ES-I3 (cell line): ENCODE data around the gene MARK3.

Experiments used
- H3K36me3 ChIP-seq: 2 replicates; pipeline ENCODE4 v1.6.1; 2013; ENCODE audit warnings: mild to moderate bottlenecking, low read length, control low read depth, moderate library complexity; ENCODE audit not compliant: insufficient read depth
- H3K4me1 ChIP-seq: 2 replicates; pipeline ENCODE4 v1.6.1; 2013; ENCODE audit warnings: mild to moderate bottlenecking, control low read depth, low read length; ENCODE audit not compliant: insufficient read depth
- H3K9ac ChIP-seq: 2 replicates; pipeline ENCODE4 v1.6.1; 2013; ENCODE audit warnings: low read depth, mild to moderate bottlenecking, low read length, moderate library complexity
- H3K9me3 ChIP-seq: 2 replicates; pipeline ENCODE4 v1.6.1; 2013; ENCODE audit warnings: mild to moderate bottlenecking, low read length, moderate library complexity; ENCODE audit not compliant: control insufficient read depth, insufficient read depth

The MARK3 gene

DNA sequence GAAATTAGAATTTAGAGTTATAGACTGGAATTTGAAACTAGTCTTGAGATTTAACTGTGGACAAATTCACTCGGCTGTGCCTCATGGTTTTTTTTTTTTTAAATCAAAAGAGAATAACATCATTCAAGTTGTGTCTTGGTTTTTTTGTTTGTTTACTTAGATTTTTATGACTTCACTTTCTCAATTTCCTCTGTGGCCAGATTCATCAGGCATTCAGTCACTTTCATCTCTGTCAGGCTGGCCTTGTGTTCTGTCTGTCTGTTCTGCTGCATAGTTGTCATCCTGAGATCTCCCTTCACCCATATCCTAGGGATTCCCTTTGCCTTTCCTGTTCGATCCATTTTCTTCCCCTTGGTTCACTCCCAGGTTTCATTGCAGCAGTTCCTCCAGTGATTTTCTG, 10.0 kb downstream of the MARK3 start:
- Histone ChIP-seq H3K4me1 (peaks cover 10% of the 10 kb centered on the region), H3K36me3 (no peaks in the 10 kb centered on the region), H3K9ac (no peak overlapping the region), H3K9me3 (no peaks in the 10 kb centered on the region; the same call in 1 of the 2 replicates)

DNA sequence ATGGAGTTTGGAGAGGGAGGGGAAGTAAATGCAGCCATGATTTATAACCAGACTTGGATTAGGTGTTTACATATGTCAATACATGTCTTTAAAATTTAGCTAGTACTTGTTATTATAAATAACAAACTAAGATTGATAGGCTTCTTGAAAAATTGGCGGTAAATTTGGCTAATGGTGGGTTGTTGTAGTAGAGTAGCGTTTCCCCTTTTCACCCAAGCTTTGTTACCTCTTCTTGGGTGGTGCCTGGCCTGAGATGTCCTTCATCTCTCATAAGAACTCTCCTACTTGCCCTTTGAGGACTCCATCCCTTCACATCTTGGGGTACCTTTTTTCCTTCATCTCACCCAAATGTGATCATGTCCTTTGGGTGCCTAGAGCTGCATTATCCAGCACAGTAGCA, 11.2 kb downstream of the MARK3 start:
- Histone ChIP-seq H3K9ac (no peak overlapping the region), H3K4me1 (peaks cover 14% of the 10 kb centered on the region), H3K9me3 (no peaks in the 10 kb centered on the region; the same call in 1 of the 2 replicates), H3K36me3 (no peaks in the 10 kb centered on the region)

DNA sequence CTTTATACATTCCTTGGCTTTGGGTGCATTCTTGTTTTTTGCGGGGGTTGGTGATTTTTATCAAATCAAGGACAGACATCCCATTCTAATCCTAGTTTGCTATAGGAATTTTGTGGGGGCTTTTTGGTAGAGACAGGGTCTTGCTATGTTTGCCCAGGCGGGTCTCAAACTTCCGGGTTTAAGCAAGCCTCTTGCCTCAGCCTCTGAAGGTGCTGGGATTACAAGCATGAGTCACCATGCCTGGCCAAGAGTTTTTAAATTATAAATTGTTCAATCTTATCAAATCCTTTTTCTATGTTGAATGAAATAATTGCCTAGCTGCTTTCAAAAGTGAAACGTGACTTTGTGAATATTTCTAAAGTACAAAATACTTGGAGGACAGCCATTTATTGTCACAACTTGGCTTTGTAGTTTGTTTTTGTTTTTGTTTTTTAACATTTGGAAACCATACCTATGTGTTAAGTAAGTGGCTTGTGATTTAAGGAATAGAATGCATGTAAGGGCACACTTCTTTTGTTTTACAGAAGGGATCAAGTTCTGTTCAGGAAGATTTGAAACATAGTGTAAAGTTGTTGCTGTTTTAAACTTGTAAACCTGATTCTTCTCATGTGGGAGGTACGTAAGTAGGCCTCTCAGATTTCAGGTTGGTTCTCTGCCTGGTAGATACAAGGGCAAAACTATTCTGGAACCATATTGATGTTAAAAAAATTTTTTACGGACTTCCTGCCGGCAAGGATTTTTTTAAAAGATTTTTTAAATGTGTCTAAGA, 13.4 kb downstream of the MARK3 start:
- Histone ChIP-seq H3K4me1 (peaks cover 28% of the 10 kb centered on the region), H3K9me3 (no peaks in the 10 kb centered on the region; the same call in 1 of the 2 replicates), H3K9ac (no peak overlapping the region), H3K36me3 (no peaks in the 10 kb centered on the region)

DNA sequence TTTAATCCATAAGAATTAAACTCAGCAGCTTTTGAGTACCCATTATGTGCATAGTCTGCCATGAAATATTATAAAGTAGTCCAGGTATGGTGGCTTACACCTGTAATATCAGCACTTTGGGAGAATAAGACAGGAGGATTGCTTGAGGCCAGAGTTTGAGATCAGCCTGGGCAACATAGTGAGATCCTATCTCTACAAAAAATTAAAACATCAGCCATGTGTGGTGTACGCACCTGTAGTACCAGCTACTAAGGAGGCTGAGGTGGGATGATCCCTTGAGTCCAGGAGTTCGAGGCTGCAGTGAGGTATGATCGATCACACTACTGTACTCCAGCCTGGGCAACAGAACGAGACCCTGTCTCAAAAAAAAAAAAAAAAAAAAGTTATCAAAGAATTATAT, 15.3 kb downstream of the MARK3 start:
- no peaks in the 10 kb centered on the region for H3K36me3 ChIP-seq
- H3K4me1 ChIP-seq, result peaks cover 28% of the 10 kb centered on the region
- no peaks in the 10 kb centered on the region; the same call in 1 of the 2 replicates for H3K9me3 ChIP-seq
- no peak overlapping the region for H3K9ac ChIP-seq

DNA sequence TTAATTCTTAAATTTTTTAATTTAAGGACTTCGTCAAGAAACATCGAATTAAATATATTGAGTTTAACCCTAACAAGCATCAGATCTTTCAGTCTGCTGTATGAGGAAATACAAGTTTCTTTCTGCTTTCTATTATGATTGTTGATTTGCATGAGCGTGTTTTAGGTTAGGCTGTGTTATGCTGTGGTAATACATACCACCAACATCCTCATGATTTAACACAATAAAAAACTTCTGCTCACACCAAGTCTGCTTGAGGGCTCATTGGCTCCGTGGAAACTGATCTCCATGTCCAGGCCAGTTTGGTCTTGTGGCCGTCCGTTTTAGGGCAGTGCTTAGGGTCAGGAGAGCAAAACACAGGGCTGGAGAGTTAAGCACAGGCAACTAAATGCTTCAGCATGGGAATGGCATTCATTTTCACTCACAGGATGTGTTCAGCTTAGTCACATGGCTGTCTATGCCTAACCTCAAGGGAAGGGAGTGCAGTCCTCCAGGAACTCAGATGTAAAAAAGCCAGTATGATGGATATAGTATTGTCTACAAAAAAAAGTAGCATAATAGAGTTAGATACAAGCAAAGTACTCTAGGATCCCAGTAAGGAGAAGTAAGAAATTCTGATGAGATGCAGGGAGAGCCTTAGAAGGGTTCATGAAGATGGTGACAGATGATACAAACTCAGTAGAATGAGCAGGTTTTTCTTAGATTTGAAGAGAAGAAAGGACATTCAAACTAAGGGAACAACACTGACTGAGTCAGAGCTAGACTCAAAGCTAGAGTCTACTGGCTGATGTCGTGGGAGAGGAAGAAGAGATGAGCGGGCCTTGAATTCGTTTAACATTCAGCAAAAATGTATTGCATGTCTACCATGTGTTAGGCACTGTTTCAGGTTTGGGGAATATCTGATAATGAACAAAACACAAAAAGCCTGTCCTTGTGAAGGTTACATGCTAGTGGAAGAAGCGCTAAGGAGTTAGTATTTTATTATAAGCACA, 16.3 kb downstream of the MARK3 start:
- Histone ChIP-seq H3K9ac (no peak overlapping the region), H3K4me1 (peaks cover 28% of the 10 kb centered on the region), H3K9me3 (no peaks in the 10 kb centered on the region; the same call in 1 of the 2 replicates), H3K36me3 (no peaks in the 10 kb centered on the region)

DNA sequence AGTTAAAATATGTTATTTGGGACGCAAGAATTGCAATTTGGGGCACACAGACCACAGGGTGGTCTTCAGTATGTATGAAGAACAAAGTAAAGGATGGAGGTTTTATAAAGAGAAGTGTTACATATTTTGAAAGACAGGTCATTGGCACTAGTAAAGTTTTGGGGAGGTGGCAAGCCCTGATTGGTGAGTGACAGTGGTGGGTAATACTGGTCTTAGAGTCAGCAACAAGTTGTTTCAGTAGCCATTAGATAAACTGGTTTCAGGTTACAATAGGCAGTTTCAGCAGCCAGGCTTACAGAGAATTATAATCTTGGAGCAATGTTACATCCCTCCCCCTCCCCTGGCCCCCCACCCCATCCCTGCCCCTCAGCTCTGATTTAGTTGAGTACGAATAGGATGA, 17.5 kb downstream of the MARK3 start:
- Histone ChIP-seq H3K9me3 (no peaks in the 10 kb centered on the region; the same call in 1 of the 2 replicates), H3K4me1 (peaks cover 28% of the 10 kb centered on the region), H3K36me3 (no peaks in the 10 kb centered on the region), H3K9ac (no peak overlapping the region)

DNA sequence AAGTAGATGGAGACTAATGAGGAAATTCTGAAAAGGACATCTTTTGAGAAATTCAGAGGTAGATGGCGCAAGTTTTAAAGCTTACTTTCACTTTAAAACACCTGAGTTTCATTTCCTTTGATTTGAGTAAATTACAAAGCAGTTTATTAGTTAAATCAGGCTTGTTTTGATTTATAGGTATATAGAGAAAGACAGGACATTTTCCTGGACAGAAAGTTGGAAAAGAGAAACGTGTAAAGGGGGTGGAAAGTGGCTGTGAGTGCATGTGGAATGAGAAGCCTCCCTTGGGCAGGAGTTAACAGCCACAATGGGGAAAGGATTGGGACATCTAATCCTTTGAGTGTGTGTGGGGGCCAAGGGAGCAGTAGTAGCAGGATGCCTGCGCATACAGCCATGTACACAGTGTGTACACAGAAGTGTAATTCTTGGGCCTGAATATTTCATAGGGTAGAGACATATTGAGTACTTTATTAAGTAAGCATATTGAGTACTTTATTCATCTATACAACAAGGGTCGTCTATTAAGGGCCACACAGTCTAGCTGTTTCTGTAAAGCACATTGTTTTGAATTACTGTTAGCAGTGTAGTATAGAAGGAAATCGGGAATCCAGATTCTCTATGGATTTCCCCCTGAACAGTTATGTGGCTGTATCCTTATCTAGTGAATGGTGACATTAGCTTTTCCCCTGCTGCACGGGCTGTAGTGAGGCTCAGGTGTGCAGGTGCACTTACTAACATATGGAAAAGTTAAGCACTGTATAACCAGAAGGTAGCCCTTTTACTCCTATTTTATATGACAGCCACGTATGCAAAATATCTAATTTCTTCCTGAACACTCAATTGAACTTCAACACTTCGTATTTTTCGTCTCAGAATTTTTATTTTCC, 19.1 kb downstream of the MARK3 start:
- Histone ChIP-seq H3K9me3 (no peaks in the 10 kb centered on the region), H3K9ac (no peak overlapping the region), H3K4me1 (peaks cover 18% of the 10 kb centered on the region), H3K36me3 (no peaks in the 10 kb centered on the region)

DNA sequence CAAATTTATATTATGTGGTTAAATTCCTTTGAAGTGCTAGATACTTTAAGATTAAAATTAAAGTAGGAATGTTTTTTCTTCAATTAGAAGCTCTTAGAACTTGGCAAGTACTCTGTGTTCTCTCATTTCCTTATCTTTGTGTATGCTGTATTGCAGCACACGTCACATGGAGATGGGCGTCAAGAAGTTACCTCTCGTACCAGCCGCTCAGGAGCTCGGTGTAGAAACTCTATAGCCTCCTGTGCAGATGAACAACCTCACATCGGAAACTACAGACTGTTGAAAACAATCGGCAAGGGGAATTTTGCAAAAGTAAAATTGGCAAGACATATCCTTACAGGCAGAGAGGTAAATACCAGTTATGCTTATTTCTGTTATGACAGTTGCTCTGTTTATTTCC, 19.7 kb downstream of the MARK3 start:
- Histone ChIP-seq H3K9ac (no peak overlapping the region), H3K9me3 (no peaks in the 10 kb centered on the region)

DNA sequence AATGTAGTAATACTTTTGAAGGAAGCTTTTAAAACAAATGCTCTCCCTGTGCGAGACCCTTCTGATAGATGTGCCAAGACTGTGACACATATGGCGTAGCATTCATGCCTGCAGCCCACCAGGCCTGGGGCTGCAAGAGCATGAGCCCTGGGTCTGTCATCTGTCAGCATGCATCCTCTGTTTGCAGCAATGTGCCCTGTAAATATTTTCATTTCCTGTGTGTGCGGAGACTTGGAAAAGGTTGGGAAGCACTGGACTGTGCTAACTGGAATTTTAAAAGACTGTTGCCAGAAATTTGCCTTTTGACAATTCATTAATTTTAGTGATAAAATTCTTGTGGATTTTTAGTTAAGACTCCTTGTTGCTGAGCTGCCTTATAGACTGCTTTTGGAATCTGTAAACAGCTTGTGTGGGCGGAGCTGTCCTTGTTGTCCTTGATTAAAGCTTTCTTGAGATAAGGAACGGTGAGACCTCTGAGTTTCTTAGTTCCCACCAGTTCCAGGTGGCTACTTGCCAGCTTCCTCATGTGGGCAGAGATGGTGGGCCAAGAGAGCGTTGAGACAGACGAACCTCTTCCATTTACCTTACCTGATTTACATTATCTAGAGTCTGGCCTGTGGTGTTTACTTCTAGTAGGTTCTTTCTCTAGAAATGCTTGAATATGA, 23.4 kb downstream of the MARK3 start:
- Histone ChIP-seq H3K9ac (no peak overlapping the region), H3K9me3 (no peaks in the 10 kb centered on the region), H3K4me1 (no peaks in the 10 kb centered on the region), H3K36me3 (no peaks in the 10 kb centered on the region)

More for the DNA sequence above, 19.7 kb downstream of the MARK3 start:
- Histone ChIP-seq H3K36me3 (no peaks in the 10 kb centered on the region), H3K4me1 (peaks cover 18% of the 10 kb centered on the region)

DNA sequence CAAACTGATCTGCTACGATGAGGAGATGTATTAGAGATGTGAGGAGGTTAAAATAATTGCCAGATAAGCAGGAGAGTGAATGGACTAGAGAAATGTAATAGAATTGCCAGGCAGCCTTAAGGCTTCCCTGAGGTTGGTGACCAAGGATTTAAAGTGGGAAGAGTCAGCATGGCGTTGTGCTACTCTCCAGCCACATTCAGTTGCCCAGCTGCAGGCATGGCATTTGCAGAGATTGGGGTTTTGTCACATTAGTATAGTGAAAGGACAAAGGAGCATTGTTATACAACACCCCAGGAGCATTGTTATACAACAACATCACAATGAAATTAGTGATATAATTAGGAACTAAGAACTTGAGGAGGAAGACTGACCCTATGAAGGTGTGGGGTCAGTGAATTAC, 31.7 kb downstream of the MARK3 start:
- Histone ChIP-seq H3K36me3 (no peaks in the 10 kb centered on the region), H3K9me3 (no peaks in the 10 kb centered on the region), H3K4me1 (peaks cover 18% of the 10 kb centered on the region), H3K9ac (no peak overlapping the region)

DNA sequence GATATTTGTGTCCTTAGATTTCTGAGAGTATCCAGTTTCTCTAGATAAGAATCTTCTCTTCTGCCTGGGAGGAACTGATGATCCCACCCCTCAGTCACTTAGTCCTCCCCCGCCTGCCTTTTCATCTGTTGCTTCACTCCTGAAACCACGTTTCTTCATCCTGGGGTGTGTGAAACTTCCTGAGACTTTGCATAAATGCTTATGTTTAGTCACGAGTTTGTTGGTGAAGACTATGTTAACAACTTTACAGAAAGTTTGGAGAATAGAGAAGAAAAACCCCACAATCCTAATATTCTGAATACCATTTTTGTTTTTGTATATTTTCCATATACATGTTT, 33.2 kb downstream of the MARK3 start:
- Histone ChIP-seq H3K4me1 (peaks cover 18% of the 10 kb centered on the region), H3K9me3 (no peaks in the 10 kb centered on the region), H3K9ac (no peak overlapping the region), H3K36me3 (no peaks in the 10 kb centered on the region)

DNA sequence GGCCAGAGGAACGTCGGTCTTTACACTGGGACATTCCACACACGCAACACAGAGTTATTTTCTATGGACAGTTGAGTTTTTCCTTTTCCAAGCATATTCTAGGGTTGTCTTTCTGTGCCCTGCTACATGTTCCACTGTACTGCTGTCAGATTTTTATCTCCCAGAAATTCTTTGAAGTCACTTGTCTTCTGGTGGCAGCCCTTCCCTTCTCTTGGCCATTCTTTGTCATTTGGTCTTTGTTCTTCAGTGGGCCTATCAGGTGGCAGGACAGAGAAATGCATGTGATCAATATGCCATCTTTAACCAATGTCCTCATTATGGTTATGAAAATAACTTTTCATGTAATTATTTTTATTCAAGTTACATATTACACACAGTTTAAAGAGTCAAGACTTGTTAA, 36.3 kb downstream of the MARK3 start:
- H3K36me3 ChIP-seq, result no peaks in the 10 kb centered on the region
- H3K9me3 ChIP-seq, result no peaks in the 10 kb centered on the region
- no peak overlapping the region for H3K9ac ChIP-seq
- peaks cover 17% of the 10 kb centered on the region for H3K4me1 ChIP-seq

DNA sequence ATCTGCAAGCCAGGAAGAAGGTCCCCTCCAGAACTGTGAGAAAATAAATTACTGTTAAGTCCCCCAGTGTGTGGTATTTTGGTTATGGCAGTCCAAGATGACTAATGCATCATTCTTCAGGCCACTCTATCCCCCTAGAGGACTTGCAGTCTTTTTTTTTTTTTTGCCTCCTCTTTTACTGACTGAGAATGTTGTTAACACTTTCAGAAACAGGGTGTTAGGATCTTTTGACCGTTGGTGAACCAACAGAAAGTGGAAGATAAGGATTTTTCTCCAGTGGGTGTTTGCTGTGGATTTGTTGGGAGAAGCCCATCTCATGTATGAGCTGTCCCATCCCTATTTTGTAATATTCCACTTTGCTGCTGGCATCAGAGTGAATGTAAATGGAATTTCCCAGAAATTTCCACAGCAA, 37.8 kb downstream of the MARK3 start:
- H3K36me3 ChIP-seq, result no peaks in the 10 kb centered on the region
- peaks cover 18% of the 10 kb centered on the region for H3K4me1 ChIP-seq
- H3K9me3 ChIP-seq, result no peaks in the 10 kb centered on the region
- no peak overlapping the region for H3K9ac ChIP-seq
